ENCODE results near the gene TMEM185A.
A peak's percentile ranks its signal among the peaks of the same experiment; 100 is the strongest.

DNA sequence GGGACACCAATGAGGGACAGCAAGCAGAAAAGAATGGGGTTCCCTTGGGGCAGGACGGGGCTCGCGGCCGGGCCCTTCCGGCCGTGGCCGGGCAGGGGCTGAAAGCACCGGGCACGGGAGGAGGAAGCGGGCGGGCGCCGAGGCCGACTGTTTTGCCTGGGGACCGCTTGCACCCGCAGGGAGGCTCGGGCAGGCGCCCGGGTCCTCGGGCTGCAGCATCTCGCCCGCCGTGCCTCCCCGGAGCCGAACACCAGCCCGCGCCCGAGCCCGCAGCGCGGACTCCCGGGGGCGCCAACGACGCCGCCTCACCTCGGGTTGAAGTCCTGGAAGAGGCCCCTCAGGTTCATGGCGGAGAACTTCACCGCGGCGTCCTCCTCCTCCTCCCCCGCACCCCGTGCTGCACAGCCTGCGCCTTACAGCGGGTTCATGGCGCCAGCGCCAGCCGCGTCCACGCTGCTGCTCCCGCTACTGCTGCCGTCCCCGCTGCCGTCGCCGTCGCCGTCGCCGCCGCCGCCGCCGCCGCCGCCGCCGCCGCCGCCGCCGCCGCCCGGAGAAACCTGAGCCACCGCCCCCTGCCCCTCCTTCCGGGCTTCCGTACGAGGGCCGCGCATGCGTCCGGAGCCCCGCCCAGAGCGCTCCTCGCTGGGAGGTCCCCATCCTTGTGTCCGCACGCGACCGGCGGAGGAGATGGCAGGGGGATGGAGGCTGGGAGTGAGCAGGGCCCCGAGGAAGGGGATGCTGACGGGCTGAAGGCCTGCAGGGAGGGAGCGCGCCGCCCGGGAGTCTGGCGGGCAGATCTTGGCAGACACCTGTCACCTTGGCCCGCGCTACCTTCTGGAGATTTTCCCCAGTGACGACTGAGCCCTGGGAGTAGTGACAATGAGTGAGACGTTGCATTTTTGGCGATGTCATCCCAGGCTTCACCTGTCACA, at the start of gene TMEM185A:
- TF ChIP-seq TARDBP (IDR thresholded peaks at IDR 0.05), result no peak
- TF ChIP-seq FOXA1 (IDR thresholded peaks at IDR 0.05), result no peak
- no peak for TF ChIP-seq SP1 (IDR thresholded peaks at IDR 0.05)
- TF ChIP-seq FOXM1 (IDR thresholded peaks at IDR 0.05; ENCODE audit: borderline replicate concordance), result no peak
- TF ChIP-seq ELF4 (IDR thresholded peaks at IDR 0.05), result no peak
- no peak for TF ChIP-seq BHLHE40 (IDR thresholded peaks at IDR 0.05; ENCODE audit: borderline replicate concordance)
- no peak for TF ChIP-seq NFRKB (IDR thresholded peaks at IDR 0.05)
- no peak for TF ChIP-seq FOXK2 (IDR thresholded peaks at IDR 0.05)
- TF ChIP-seq ARNT (IDR thresholded peaks at IDR 0.05), result 0 out of 2 replicates have a peak, but pooled peaks have one; percentile 24
- TF ChIP-seq, protein P1, sequence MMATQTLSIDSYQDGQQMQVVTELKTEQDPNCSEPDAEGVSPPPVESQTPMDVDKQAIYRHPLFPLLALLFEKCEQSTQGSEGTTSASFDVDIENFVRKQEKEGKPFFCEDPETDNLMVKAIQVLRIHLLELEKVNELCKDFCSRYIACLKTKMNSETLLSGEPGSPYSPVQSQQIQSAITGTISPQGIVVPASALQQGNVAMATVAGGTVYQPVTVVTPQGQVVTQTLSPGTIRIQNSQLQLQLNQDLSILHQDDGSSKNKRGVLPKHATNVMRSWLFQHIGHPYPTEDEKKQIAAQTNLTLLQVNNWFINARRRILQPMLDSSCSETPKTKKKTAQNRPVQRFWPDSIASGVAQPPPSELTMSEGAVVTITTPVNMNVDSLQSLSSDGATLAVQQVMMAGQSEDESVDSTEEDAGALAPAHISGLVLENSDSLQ (IDR thresholded peaks at IDR 0.05), result no peak
- TF ChIP-seq SUZ12 (IDR thresholded peaks at IDR 0.05), result no peak
- TF ChIP-seq CTBP1 (IDR thresholded peaks at IDR 0.05; ENCODE audit: borderline replicate concordance), result no peak
